A172 (cell line): ENCODE results near the gene SUGP2. TPM values are rescaled to one million over a fixed set of nuclear protein-coding genes. Genes with fewer than 3 reads are reported as not detected.
A peak's percentile ranks its signal among the peaks of the same experiment; 100 is the strongest.
"Not testable (repeated sequence)": the region's sequence is repeated elsewhere in the genome, so short reads cannot be mapped to it uniquely, and the experiment has no call there.

ENCODE experiments used
- DNase-seq: peaks from one replicate; pipeline ENCODE4 v3.0.0-alpha.2; 2015; ENCODE audit warnings: low spot score
- total RNA-seq: library from RNA; depleted of rRNA; stranded (reverse); fragments of >200 nt; shearing (Covaris generic); gene quantifications from 2 replicates; pipeline ENCODE4 v1.2.3, GENCODE V29; 2014

The SUGP2 gene
- total RNA-seq, 1 experiment from 2014 or later, result 47.7 TPM

- DNase-seq, result peak; percentile 95
Measured at GRCh38 chr19:19032420-19033175, 719 bp downstream of the SUGP2 start.

GRCh38 chr19:19031891-19032290 is 1.4 kb downstream of the SUGP2 start:
- no peak for DNase-seq

GRCh38 chr19:19028526-19028925 is 4.8 kb downstream of the SUGP2 start:
- no peak for DNase-seq

- no peak for DNase-seq
Measured at GRCh38 chr19:19027228-19027627, 6.1 kb downstream of the SUGP2 start.

GRCh38 chr19:19026299-19026971 is 6.9 kb downstream of the SUGP2 start:
- no peak for DNase-seq

GRCh38 chr19:19025861-19026260 is 7.5 kb downstream of the SUGP2 start:
- no peak for DNase-seq

GRCh38 chr19:19023376-19023775 is 9.9 kb downstream of the SUGP2 start:
- not testable (repeated sequence) for DNase-seq

GRCh38 chr19:19022380-19022961 is 10.8 kb downstream of the SUGP2 start:
- no peak for DNase-seq

GRCh38 chr19:19021115-19021514 is 12.2 kb downstream of the SUGP2 start:
- DNase-seq, result no peak

- DNase-seq, result no peak
Measured at GRCh38 chr19:19010551-19010950, 22.8 kb downstream of the SUGP2 start.

GRCh38 chr19:19009951-19010350 is 23.4 kb downstream of the SUGP2 start:
- no peak for DNase-seq

- no peak for DNase-seq
Measured at GRCh38 chr19:19006213-19006612, 27.1 kb downstream of the SUGP2 start.

GRCh38 chr19:19004144-19004543 is 29.2 kb downstream of the SUGP2 start:
- DNase-seq, result no peak

- no peak for DNase-seq
Measured at GRCh38 chr19:18999896-19000620, 33.3 kb downstream of the SUGP2 start.

GRCh38 chr19:18999016-18999758 is 34.1 kb downstream of the SUGP2 start:
- no peak for DNase-seq

GRCh38 chr19:18998276-18998675 is 35.0 kb downstream of the SUGP2 start:
- DNase-seq, result no peak

GRCh38 chr19:18996796-18997394 is 36.4 kb downstream of the SUGP2 start:
- no peak for DNase-seq

GRCh38 chr19:18996351-18996750 is 37.0 kb downstream of the SUGP2 start:
- no peak for DNase-seq

- DNase-seq, result peak; percentile 85
Measured at GRCh38 chr19:18995804-18996241, 37.5 kb downstream of the SUGP2 start.

GRCh38 chr19:18993115-18993514 is 40.2 kb downstream of the SUGP2 start:
- no peak for DNase-seq

- DNase-seq, result no peak
Measured at GRCh38 chr19:18992696-18993095, 40.6 kb downstream of the SUGP2 start.
